KG1 (cell line): Measurements from ENCODE around the gene FECH.
"Not testable (repeated sequence)": the region's sequence is repeated elsewhere in the genome, so short reads cannot be mapped to it uniquely, and the experiment has no call there.

Experiments used
- DNase-seq: peaks from one replicate; lab custom pipeline; 2025; lab: John Stamatoyannopoulos, UW

FECH gene

GRCh38 chr18:57586251-57587049 lies at the start of gene FECH:
Gene FECH, minus strand, starts transcription at chr18:57586702. Its CDS starts 82 bp downstream, at chr18:57586620.
- DNase-seq = peak; percentile 61

- no peak for DNase-seq
Measured at GRCh38 chr18:57635003-57635822, 48.7 kb upstream of the FECH start.

- no peak for DNase-seq
Measured at GRCh38 chr18:57631697-57632096, 45.2 kb upstream of the FECH start.

- DNase-seq = no peak
Measured at GRCh38 chr18:57630754-57631595, 44.5 kb upstream of the FECH start.

- DNase-seq = peak; percentile 80
Measured at GRCh38 chr18:57630002-57630753, 43.7 kb upstream of the FECH start.

- no peak for DNase-seq
Measured at GRCh38 chr18:57629422-57629821, 42.9 kb upstream of the FECH start.

GRCh38 chr18:57627488-57627887 lies 41.0 kb upstream of the FECH start:
- no peak for DNase-seq

- no peak for DNase-seq
Measured at GRCh38 chr18:57624988-57625387, 38.5 kb upstream of the FECH start.

- no peak for DNase-seq
Measured at GRCh38 chr18:57621246-57621604, 34.7 kb upstream of the FECH start.

GRCh38 chr18:57619876-57620275 lies 33.4 kb upstream of the FECH start:
- no peak for DNase-seq

- DNase-seq = no peak
Measured at GRCh38 chr18:57618910-57619309, 32.4 kb upstream of the FECH start.

- no peak for DNase-seq
Measured at GRCh38 chr18:57603871-57604270, 17.4 kb upstream of the FECH start.

- DNase-seq = no peak
Measured at GRCh38 chr18:57595347-57595746, 8.8 kb upstream of the FECH start.

GRCh38 chr18:57592716-57593115 lies 6.2 kb upstream of the FECH start:
- DNase-seq = not testable (repeated sequence)

- DNase-seq = no peak
Measured at GRCh38 chr18:57589161-57589560, 2.7 kb upstream of the FECH start.

- no peak for DNase-seq
Measured at GRCh38 chr18:57587098-57587661, 678 bp upstream of the FECH start.

GRCh38 chr18:57585855-57586250 lies 649 bp downstream of the FECH start:
- DNase-seq = no peak

GRCh38 chr18:57585421-57585820 lies 1.1 kb downstream of the FECH start:
- no peak for DNase-seq

- no peak for DNase-seq
Measured at GRCh38 chr18:57584444-57584843, 2.1 kb downstream of the FECH start.

GRCh38 chr18:57583297-57583835 lies 3.1 kb downstream of the FECH start:
- no peak for DNase-seq
